Measurements from ENCODE around the gene MSI2.

MSI2 gene

DNA sequence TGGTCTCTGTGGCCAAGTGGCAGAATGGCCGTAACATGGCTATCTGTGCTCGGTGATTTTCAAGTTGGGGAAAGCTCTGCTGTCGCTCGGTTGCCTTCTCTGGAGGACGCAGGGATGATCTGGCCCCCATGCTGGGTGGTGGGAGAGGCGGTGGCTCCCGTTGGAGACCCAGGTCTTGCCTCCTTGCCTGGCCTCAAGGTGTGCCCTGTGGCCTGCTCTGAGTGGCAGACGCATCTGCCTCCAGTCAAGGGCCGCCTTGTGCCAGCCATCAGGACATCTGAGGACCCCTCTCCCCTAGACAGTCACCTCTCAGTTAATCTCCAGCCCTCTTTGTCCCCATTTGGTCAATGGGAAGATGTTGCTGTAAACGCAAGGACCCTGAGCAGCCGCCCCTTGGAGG lies 322.9 kb downstream of the MSI2 start:
- no peak for DNase-seq (ENCODE audit: low spot score)

DNA sequence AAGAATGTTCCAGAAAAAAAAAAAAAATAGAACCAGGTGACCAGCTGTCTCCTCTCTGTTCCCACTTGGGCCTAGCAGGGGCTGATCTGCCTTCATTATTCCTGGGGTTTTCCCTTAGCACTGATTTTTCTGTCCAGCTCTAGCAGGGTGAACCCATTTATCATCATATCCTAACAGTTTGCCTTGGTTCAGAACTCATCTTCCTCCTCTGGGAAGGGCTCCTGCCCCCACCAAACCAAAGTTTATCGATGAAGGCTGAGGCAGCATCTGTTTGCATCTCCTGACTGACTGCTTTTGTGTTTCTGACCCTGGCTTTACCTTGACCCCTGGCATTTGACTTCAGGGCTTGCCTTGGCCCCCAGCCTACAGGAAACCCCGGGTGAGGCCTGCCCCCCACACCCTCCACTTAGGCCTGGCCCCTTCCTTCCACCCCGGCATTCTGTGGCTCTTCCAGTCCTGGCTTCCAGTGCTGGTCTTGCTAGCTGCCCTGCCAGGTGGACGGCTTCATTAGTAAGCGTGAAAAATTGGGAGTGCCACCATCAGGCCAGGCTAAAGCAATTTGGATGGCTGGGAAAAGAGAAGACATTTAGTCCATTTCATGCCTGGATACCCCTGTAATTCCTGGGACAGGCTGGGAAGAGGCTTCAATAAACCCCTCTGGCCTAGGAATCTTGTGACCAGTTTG lies 323.9 kb downstream of the MSI2 start:
- no peak for DNase-seq (ENCODE audit: low spot score)

GRCh38 chr17:57582881-57583756 lies 326.8 kb downstream of the MSI2 start:
- DNase-seq (ENCODE audit: low spot score): no peak

GRCh38 chr17:57584050-57584551 lies 327.8 kb downstream of the MSI2 start:
- DNase-seq (ENCODE audit: low spot score): no peak

DNA sequence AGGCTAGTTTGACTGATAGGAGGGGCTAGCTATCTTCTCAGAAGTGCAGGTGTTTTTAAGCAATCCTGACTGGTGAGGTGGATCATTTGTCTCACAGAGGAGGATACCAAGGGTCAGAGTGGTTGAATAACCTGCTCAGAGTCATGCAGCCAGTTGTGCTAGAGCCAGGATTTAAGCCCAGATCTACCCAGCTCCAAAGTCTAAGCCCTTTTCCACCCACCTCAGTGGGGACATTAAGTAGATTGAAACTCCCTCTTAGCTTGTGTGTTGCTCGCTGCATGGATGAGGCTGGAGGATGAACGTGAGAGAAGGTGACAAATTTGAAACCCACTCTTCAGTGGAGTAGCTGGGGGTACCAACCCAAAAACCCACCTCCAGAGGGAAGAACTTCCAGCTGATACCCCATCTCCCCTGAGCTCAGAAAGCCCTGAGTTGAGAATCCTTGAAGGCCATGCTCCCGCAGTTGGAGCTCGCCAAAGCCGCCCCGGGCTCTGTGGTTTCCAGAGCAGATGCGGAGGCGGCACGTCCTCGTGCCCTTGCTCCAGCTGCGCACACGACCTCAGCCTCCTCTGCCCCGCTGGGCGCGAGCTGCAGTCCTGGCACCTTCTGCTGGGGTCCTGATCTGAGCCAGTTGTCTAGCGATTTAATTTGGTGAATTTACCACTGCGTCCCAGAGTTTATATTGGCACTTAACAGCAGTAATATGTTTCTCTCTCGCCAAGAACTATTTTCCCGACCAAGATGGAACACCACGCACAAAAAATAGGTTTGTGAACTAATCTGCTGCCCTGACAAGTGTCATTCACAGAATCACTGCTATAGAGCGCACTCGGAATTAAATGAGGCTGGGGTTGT lies 329.2 kb downstream of the MSI2 start:
- DNase-seq (ENCODE audit: low spot score): no peak

DNA sequence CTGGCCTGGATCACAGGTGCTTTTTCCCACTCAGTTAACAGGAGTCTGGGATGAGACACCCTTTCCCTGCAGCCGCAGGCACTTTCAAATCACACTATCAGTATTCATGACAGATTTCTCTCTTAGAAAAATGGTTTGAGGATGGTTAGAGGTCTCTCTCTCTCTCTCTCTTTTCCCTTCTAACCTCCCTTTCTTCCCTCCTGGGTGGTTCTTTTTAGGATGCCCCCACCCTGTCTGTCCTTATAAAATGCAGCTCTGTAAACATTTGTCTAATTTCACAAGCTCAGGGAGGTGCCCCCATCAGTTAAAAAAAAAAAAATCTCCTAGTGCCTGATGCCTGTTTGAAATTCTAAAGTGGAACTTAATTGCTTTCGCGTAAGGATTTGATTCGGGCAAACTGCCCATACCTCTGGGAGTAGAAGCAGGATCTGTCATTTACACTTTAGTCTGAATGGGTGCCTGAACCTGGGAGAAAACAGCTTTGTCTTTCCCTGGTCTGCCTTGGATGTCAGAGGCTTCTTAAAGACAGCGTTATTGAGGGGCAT lies 329.9 kb downstream of the MSI2 start:
- DNase-seq (ENCODE audit: low spot score): no peak

GRCh38 chr17:57586742-57587141 lies 330.4 kb downstream of the MSI2 start:
- DNase-seq (ENCODE audit: low spot score): no peak

DNA sequence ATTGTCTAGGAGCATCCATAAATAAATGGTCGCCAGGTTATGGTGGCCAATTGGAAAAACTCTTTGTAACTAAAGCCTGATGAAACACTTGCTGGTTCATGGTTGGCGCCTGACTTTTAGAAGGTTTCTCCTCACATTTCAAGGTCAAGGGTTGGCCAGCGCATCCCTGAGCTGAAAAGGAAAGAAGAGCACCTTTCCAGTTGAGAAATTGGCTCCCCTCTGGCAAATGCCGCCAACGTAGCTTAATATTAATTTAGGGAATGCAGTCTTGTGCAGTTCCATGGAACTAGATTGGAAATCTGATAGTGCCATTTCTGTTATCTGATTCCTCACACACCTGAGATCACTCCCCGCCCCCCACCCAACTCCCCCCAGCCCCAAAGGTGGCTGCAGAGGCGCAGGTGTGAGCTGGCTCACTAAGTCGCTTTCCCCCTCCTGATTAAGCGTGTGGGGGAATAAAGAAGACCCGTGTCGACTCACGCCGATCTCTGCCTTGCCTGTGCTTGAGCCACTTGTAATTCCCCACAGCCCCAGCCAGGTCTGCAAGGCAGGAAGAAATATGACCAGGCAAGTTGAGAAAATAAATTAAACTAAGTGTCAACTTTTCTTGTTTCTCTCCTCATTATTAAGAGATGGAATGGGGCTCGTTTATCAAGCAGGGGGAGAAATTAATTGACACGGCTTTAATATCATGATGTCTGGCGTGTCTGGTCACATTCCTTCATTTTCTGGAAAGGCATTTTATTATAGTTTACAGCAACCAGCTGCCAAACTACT lies 331.1 kb downstream of the MSI2 start:
- no peak for DNase-seq (ENCODE audit: low spot score)

DNA sequence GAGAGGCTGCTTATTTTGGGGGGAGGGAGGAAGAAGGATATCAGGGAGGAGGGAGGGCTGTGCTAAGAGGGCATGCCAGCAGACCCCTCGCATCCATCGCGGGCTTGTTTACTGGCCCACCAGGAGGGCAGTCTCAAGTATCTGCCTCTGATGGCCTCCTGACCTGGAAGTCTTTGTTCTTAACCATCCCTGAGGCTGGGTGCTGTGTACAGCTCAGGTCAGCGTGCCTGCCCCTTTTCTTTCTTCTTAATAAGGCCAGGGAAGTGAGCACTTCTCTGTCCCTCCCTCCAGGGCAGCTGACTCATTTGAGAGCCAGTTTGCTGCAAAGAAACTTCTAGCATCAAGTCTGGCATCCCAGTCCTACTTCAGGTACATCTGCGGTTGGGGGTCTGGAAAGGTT lies 331.8 kb downstream of the MSI2 start:
- DNase-seq (ENCODE audit: low spot score): no peak

GRCh38 chr17:57589151-57590034 lies 333.1 kb downstream of the MSI2 start:
- no peak for DNase-seq (ENCODE audit: low spot score)

GRCh38 chr17:57593739-57594462 lies 337.6 kb downstream of the MSI2 start:
- DNase-seq (ENCODE audit: low spot score): no peak

GRCh38 chr17:57594767-57595166 lies 338.4 kb downstream of the MSI2 start:
- DNase-seq (ENCODE audit: low spot score): no peak

DNA sequence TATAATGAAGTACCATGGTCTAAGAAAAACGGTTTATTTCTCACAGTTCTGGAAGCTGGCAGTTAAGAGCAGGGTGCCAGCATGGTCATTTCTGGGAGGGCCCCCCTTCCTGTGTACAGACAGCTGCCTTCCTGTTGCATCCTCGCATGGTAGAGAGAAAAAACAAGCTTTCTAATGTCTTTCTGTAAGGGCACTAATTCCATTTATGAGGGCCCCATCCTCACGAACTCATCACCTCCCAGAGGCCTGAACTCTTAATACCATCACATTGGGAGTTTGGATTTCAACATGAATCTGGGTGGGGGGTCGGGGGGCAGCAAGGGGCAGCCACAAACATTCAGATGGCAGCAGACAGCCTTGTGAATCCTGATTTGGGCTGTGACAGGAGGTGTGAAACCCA lies 339.1 kb downstream of the MSI2 start:
- DNase-seq (ENCODE audit: low spot score): no peak

DNA sequence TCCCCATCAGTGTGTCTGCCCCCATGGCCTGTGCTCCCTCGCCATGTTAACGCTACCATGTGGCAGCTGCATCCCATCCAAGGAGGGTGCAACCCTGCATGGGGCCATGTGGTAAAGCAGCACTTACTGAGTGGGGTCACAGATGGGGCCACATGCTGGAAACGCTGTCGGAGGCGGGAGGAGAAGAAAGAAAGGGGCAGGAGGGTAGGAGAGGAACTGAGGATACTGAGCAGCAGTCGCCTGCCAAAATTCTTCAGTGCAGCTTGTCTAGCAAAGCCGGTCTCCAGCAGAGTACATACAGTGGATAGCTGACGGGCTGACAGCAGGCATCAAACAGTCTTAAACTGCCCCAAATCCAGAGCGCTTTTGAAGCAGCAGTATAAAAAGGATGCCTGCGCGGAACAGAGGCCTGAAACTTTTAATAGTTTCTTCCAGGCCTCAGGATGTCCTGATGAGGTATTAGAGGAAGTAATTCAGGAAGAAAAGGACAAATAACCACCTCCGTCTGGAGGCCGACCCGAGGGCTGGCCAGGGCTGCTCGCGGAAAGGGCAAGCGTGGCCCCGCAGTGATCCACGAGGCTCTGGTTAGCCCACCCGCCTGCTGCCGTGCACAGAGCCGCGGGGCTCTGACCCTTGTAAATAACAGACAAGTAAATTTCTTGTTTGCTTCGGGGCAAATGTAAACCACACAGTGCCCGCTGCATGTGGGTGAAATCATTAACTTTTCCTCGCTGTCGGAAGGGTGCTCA lies 339.8 kb downstream of the MSI2 start:
- no peak for DNase-seq (ENCODE audit: low spot score)

DNA sequence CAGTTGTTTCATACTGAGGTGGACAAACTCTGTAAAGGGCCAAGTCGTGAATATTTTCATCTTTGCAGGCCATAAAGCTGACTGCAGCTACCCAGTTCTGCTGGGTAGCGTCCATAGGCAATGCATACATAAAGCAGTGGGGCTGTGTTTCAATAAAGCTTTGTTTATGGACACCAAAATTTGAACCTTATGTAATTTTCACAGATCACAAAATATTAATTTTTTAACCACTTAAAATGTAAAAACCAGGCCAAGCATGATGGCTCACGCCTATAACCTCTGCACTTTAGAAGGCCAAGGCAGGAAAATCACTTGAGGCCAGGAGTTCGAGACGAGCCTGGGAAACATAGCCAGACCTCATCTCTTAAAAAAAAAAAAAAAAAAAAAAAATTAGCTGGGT lies 340.8 kb downstream of the MSI2 start:
- DNase-seq (ENCODE audit: low spot score): no peak

DNA sequence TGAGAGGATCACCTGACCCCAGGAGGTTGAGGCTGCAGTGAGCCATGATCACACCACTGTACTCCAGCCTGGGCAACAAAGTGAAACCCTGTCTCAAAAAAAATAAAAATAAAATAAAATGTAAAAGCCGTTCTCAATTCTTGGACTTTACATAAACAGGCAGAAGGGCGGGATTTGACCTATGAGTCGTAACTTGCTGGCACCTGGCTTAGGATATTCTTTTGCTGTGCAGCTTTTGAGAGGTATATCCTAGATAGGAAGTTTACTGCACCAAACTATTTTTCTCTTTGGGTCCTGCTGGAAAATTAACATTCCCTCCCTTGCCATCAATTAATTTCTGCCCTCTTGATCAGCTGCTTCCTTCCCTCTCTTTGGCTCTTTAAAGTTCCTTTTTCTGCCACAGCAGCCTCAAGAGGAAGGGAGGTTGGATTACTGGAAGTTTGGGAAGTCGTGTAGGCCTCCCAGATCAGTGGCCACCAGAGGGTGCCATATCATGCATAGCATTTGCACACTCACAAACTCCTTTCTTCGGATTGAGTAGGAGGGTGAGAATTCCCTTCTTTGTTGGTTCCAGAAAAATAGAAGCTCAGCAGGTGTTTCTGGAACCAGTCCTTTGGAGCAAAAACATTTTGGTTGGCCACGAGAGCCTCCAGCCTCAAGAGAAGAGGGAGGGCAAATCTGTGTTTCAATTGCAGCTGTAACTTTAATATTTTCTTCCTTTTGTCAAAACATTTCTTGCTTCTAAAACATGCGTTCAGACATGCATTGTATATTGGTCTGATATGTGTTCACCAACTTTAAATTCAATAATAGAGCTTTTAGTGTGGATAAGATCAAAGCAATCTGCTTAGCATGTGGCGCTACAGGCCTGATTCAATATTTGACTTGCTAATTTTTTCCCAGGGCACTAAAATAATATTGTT lies 341.5 kb downstream of the MSI2 start:
- DNase-seq (ENCODE audit: low spot score): peak; percentile 29

GRCh38 chr17:57599271-57600045 lies 343.1 kb downstream of the MSI2 start:
- no peak for DNase-seq (ENCODE audit: low spot score)

Measured in activated CD4-positive, alpha-beta T cell treated with anti-CD3 and anti-CD28 coated beads, Interleukin-2, Interleukin-4, amounts not matched to agents 100 ng/mL and 50 ng/mL, durations not matched to agents 16 hours and 8 hours (primary cell).